NCI-H2081 treated with DMSO at 0.1 percent for 48 hours (cell line): Measurements from ENCODE around the gene PID1.

Experiments
- DNase-seq: peaks from one replicate; lab custom pipeline; 2025; lab: John Stamatoyannopoulos, UW

PID1 gene

DNA sequence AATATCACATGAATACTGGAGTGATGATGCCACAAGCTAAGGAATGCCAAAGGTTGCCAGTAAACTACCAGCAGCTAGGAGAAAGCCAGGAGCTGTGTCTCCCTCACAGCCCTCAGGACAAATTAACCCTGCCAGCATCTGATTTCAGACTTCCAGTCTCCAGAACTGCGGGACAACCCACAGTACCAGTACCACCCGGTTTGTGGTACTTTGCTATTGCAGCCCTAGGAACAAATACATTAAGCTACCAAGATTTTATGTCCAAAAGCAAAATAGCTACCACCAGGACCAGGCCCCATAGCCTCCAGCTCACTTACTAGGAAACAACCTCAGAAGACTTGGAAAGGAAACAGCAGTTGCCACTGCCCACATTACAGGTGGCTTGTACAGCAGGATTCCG, 10.0 kb downstream of the PID1 start:
- DNase-seq = no peak

DNA sequence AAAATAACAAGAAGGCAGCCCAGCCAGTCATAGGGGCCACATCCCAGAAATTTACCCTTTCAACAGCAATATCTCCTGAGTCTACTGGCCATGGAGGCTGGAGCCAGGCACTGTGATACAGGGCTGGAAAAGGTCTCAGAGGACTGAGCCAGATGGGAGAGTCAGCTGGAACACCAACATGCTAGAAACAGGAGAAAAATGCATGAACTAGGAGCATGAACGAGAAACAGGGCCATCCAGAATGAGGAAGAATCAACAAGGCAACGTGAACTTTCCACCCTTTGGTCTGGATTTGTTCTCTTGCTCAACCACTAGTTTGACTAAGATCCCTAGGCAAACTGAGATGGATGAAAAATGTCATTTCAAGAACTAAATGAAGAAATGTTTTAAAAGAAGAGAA, 13.1 kb downstream of the PID1 start:
- no peak for DNase-seq

DNA sequence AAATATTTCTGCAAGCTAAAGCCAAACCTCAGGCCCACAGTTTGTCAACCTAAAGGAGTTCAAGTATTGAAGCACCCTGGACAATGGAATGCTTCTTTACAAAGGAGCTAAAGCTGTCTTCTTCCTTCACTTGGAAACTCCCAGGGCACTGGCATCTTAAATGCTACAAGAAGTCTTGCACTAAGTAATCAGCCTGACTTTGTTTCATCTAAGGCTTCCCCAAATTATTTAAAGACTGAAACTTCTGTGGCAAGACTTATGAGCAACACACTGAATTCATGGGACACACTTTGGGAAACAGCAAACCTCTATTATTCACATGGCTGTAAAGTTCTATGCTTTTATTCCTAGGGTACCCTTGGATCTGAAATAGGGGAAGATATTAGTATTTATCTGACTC, 14.7 kb downstream of the PID1 start:
- DNase-seq = no peak

DNA sequence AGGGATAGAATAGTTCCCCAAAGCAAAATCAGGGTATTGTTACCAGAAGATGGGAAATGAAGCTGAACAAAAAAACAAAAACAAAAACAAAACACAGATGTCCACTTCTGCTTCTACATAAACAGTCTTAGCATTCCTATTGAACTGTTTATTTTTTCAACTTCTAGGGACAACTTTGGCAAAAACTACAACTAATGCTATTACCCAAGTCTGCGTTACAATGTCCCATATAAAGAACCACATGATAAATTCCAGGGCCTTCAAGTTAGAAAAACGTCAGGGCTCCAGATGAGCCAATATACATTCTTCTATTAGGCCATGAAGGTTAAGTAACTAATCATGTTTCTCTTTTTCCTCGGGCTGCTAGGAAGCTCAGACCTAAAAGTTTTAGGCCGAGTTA, 16.9 kb downstream of the PID1 start:
- DNase-seq = no peak

DNA sequence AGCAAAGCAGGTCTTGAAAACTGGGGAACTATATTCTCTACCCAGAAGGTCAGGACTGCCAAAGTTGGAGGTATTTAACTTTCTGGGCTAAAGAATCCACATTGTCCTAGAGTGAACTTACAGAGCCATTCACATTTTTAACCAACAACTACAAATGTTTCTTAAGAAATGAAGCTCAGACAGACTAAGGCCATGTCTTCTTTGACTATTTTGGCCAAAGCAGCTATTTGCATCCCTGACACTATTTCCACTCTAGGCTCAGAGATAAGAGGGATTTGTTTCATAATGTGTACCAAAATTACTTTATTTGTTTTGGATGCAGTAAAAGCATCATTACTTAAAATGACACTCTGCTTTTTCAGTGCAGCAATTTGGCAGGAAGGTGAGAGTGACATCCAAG, 18.1 kb downstream of the PID1 start:
- DNase-seq = no peak

DNA sequence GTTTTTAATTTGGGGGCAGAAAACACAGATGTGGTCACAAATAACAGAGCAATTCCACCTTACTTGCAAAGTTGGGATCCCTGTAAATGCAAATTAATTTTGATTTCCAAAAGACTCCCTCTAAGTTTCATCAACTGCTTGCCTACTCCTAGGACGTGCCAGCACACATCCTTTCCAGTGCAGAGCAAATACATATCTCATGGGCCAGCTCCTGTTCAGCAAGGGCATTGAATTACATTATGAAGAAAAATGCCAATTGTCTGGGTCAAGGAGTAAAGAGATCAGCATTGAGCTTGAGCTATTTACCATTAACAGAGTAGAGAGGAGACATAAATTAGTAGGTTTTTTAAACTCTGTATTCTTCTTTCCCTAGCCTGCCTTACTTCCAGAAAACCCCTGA, 18.8 kb downstream of the PID1 start:
- DNase-seq = no peak

DNA sequence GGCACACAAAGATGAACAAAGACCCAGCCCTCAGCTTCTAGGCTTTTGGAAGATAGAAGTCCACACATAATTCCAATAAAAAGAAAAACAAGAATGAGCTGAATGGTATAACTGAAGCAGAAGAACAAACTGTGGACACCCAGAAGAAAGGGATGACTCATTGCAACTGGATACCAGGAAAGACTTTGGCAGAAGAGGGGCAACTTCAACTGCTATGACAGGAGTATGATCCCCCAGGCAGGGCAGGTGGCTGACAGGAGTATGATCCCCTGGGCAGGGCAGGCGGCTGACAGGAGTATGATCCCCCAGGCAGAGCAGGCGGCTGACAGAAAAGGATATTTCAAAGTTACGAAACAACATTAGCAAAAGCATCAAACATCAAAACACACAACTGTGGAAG, 21.6 kb downstream of the PID1 start:
- no peak for DNase-seq

DNA sequence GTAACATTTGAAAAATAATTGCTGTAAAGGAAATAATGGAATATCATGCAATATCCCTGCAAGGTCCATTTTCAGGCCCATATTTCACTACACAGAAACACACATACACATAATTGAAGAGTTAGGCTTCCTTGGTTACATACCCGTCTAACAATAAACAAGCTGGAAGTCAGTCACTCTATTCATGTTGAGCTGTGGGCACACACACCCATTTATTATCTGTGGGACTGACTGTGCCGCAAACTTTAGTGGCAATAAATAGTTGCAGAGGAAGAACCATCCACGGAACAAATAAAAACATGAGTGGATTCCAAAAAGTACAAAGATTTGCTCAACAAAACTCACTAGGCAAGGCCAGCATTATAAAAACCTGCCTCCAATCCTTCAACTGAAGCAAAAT, 24.8 kb downstream of the PID1 start:
- no peak for DNase-seq

DNA sequence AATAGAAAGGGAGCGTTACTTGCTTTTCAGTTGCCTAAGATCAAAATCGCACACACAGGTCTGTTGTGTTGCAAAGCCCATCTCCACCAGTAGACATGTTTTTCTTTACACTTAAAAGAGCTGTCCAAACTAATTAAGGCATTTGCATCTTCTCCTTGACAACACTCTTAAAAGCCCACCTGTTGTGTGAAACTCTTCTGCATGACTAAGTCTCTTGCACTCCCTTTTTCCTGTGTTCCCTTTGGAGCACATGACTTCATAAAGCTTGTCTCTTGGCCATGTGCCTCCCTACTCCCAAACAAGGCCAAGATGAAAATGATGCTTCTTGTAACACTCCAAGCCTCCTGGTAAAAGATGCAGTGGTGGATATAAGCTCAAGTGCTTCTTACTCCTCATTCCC, 26.1 kb downstream of the PID1 start:
- DNase-seq = no peak

DNA sequence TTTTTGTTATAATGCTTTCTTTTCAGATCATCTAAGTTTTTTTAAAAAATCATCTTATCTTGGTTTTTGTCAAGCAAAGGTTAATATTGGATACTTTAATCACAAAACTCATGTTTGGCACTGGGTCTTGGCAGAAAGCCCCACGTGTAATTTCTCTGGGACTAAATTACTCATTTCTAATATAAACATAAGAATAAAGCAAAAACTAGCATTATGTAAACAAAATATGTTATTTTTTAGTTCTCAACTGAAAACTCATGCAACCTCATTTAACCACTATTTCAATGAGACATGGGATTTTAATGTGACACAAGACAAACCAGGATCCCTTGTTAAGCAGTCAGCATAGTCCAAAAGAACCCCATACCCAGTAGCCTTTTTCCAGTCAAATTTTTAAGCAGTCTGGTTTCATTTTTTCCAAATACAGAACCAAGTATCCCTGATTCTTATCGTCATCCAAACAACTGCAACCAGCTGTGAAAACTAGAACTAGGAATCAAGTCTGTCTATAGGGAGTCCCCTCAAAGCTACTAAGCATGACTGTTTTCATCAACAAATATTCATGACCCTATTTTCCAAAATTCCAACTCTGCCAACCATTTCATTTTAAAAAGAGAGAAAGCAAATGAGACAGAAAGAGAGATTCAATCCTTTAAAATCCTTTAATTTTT, 27.1 kb downstream of the PID1 start:
- DNase-seq = no peak

DNA sequence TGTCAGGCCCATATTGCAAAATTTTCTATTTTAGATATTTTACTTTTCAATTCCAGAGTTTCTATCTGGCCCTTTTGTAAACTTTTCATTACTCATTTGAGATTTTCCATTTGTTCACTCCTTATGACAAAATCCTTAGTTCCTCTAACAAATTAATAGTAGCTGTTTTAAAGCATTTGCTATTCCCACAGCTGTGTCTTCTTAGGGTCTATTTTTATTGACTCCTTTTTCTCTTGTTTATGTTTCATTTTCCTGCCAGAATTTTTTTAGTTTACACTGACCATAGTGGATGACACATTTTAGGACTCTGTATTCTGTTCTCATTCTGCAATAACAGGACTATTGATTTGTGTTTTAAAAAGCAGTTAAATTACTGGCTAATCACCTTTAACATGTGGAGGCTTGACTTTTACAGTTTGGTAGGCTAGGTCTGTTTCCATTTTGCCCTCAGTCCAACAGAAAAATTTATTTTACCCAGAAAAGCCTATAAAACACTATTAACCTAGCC, 30.0 kb downstream of the PID1 start:
- no peak for DNase-seq

DNA sequence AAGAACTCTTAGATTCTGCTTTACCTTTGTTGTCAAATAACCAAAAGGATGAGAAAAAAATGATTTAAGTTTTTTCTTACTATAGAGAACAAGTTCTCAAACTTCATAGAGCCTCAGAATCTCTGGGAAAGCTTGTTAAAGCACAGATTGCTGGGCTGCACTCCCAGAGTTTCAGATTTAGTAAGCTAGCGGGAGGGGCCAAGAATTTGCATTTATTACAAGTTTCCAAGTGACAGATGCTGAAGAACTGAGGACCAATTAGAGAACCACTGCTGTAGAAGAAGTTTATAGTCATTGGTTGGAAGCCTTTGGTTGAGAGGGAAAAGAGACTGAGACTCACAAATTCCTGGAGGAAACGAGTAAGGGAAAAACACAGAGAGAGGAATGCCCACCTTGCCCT, 32.1 kb downstream of the PID1 start:
- DNase-seq = no peak

DNA sequence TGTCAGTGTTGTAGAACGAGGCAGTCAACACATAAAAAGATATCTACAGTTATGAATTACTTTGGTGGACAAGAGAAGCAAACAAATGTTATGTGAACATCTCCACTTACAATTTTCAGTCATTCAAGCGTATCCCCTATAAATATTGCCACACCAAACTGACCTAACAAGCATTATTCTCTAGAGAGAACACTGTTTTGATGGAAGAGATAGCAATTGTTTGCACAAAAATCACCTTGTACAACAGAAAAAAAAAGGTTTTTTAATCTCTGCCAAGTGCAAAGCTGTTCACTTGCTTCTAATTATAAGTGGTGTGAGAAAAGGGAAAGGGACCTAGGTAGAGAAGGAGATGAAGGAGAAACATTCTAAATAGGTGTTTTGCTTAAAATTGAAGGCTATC, 33.8 kb downstream of the PID1 start:
- DNase-seq = no peak

DNA sequence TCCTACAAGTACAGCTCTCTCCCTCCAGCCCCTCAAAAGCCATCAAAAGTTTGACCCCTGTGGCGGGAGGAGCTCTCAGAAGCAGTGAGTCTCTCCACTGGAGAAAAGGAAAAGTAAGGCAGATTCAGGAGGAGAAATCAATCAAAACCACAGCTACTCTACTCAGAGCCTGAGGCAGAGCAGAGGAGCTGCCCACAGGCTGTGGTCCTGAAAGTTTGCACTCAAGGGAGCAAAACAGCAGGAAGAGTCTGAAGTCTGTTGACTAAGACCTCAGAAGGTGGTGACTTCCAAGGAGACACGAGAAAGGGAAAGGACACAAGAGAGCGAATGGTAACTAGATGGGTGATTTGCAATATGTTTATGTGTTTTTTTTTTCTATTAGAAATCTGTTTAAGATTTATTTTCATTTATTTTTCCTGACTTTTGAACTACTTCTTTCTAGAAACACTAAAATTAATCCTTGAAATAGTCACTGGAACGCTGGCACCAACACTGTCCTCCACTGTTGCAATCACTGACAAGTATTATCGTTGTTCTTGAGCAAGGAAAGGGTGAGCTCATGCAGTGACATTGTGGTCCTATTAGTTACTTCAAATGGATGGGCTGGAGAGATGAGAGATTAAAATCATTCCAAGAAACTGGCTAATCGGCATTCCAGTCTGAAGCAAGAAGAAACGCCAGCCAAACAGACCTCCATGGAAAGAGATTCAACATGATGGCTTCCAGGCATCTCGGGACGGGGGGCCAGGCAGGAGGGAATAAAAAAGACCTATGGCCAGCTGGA, 35.8 kb downstream of the PID1 start:
- DNase-seq = no peak

DNA sequence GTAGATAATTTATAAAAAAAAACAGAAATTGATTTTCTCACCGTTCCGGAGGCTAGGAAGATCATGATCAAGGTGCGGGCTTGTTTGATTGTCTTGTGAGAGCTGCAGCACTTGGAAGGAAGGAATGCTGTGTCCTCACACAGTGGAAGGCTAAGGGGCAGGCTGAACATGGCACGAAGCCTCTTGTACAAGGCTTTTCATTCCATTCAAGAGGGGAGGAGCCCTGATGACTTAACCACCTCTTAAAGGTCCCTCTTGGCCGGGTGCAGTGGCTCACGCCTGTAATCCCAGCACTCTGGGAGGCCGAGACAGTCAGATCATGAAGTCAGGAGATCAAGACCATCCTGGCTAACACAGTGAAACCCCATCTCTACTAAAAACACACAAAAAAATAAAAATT, 39.2 kb downstream of the PID1 start:
- DNase-seq = no peak

DNA sequence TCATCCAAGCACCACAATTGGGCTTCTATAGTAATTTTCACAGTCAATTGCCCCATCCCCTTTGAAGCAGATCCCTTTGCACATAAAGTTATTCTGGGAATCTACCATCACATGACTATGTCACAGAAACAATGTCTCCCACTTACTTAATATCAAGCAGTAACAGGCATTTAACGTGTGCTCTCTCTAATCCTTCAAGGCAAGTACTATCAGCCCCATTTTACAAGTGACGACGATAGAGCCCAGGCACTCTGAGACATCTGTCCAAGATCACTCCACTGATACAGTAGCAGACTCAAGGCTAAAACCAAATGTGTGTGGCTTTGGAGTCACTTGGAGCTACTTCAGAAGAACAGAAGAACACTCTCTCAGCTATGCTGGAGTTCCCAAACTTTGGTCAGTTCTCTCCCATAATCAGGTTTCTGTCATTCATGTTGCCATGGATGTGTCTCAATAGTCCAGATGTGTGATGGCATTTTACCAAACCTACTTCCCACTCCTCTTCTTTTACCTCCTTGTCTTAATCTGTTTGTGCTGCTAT, 39.7 kb downstream of the PID1 start:
- DNase-seq = no peak

DNA sequence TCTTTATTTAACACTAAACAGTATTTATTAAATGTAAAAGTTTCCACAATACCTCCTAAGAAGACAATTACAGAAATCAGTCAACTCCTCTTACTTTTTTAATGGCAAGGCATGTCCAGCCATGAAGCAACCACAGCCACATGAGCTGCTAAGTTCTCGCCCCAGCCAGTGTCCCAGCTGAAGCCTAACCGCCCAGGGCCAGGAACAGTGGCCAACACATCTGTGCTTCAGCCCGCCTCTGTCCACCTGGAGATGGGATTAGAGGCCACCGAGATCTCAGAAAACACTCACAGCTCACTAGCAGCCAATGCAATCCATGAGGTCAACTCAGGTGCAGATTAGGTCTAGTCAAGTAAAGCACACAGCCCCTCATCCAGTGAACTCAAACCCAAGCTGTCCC, 40.2 kb downstream of the PID1 start:
- no peak for DNase-seq

DNA sequence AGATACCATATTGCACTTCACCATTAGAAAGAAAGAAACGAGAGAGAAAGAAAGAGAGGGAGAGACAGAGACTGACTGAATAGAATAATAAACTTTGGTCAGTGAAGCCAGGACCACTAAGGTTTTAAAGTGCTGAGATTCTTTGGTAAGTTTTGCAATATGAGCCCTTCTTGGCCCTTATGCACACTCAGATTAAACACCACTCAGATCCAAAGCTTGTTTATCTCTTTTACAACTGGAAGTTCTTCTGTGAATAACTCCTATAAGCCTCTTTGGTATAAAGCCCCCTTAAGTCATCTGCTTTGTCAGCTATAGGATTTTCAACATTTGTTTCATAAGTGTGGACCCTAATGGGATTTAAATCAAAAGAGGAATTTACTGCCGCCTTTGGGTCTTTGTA, 40.8 kb downstream of the PID1 start:
- DNase-seq = no peak

DNA sequence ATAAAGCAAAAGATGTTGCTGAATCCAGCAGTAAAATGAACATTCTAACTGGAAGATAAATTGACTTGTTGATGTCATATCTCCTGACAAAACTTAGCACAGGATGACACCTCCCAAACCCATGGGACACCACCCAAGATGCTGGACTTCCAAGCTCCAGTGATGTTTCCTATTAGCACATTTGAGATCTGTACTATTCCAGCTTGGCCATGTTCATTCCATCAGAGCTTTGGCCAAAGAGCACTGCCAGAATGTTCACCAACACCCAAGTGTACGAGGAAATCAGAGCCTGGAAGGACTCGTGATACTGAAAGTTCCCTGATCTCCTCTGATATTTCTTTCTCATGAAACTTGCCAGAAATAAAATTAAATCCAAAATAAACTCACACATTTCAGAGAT, 44.7 kb downstream of the PID1 start:
- DNase-seq = no peak

DNA sequence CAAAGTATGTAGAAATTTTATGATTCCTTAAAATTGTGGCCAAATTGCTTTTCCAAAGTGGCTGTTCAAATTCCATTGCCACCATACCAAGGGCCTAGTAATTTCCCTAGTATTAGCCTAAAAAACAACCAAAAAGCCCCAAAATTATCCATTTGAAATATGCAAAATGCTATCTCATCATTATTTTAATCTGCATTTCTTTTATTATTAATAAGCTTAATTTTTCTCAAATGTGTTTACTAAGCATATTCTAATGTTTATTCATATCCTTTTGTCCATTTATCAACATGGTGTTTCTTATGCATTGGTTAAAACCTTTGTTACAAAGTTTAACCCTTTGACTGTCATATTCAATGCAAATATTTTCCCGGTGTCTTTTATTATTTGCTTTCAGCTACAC, 48.0 kb downstream of the PID1 start:
- DNase-seq = no peak

DNA sequence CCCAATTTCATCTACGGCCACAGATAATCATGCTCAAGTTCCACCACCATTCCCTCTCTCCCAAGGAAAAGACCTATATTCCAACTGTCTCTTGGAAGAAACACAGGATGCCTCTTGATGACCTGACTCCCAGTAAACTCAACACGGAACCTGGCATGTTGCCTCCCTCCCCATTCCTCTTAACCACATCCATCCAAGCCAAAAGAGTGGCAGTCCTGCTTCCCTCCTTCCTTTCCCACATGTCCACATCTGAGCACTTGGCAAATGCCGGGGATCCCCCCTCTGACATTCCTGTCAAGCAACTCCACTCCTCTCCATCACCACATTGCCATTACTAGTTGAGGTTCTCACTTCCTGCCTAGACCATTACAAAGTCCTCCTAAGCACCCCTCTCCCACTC, 49.4 kb downstream of the PID1 start:
- no peak for DNase-seq

DNA sequence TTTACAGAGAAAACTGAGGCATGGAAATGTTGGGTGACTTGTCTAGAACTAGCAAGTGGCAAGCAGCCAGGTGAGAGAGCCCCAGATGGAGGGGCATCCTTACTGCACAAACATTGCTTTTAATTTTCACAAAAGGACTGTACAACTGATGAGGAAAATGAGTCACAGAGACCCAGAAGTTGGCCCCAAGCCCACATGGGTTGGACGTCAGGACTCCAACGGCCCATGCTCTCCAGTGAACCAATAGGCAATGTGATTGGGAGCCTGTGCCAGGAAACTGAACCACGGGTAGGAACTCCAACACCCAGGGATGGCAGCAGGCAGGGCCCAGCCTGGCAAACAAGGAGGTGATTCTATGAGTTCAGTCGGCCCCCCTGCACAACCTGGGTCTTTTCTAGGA, 50.8 kb downstream of the PID1 start:
- no peak for DNase-seq

DNA sequence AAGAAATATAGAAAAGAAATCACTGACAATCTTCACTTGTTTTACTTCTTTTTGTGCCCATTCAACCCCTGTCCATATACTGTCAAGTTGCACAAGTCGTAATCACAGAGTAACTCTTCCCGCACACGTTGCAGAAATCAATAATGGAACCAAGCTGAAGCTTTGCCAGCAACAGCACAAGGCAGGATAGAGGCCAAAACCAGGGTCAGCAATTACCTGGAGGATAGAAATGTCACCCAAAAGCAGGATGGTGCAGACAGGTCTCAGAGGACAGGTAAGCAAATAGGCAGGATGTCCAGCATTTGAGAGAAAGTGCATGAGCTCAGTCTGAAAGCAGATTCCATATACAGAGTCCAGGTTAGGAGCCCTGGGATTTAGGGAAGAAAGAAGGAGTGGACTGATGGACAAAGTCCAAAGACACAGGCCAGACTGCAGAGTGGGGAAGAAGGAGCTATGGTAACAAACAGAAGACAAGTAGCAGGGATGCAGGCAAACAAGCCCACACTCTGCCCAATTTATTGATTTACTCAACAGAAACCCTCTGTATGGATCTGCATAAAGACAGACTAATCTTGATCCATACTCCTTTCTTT, 52.7 kb downstream of the PID1 start:
- DNase-seq = no peak
